GM13976 (cell line): Measurements from ENCODE around the gene CD82.

ENCODE experiments used
- DNase-seq: peaks from one replicate; pipeline ENCODE4 v3.0.0; 2012; ENCODE audit warnings: low spot score
- CTCF ChIP-seq: IDR thresholded peaks from 2 replicates; pipeline ENCODE4 v1.5.1; 2012; ENCODE audit warnings: borderline replicate concordance, mild to moderate bottlenecking; ENCODE audit not compliant: insufficient read depth; ENCODE audit errors: extremely low read depth, missing control alignments, control extremely low read depth
- in situ Hi-C: fragments of 300-500 bp; cut with MboI; formaldehyde crosslinking; loops from one replicate; pipeline ENCODE4 v1.12.0; 2022; ENCODE audit warnings: low sequenced_read_pairs, mixed read lengths, inconsistent platforms; ENCODE audit not compliant: unreplicated experiment

Gene CD82

GRCh38 chr11:44627911-44628729, 62.7 kb downstream of the CD82 start:
- TF ChIP-seq CTCF = no peak
- peak; percentile 73 for DNase-seq
- in situ Hi-C loops = loop anchor here (10.0 kb wide), 2 partner anchors 147 to 287 kb away; no protein-coding TSS in a partner anchor

GRCh38 chr11:44628730-44629700, 63.6 kb downstream of the CD82 start:
- TF ChIP-seq CTCF = no peak
- in situ Hi-C loops = loop anchor here (10.0 kb wide), 2 partner anchors 146 to 286 kb away; no protein-coding TSS in a partner anchor
- peak; percentile 5 for DNase-seq

- peak; percentile 6 for DNase-seq
- in situ Hi-C loops = loop anchor here (10.0 kb wide), 2 partner anchors 145 to 285 kb away; no protein-coding TSS in a partner anchor
- no peak for TF ChIP-seq CTCF
These were observed 64.4 kb downstream of the CD82 start for GRCh38 chr11:44629732-44630345.

- no peak for TF ChIP-seq CTCF
- peak; percentile 7 for DNase-seq
- in situ Hi-C loops = no loop called here
These were observed 65.2 kb downstream of the CD82 start for GRCh38 chr11:44630511-44631210.

GRCh38 chr11:44631831-44632230, 66.4 kb downstream of the CD82 start:
- in situ Hi-C loops = no loop called here
- no peak for TF ChIP-seq CTCF

More at GRCh38 chr11:44631831-44632230, 66.4 kb downstream of the CD82 start:
- DNase-seq = peak; percentile 3
